ENCODE measurements around the gene PGA5.

GRCh38 chr11:61281581-61282250 is 40.7 kb downstream of the PGA5 start:
- TF ChIP-seq TCF4 (CRISPR knock-in tag; IDR thresholded peaks at IDR 0.05; ENCODE audit: borderline replicate concordance), result no peak
- no peak for TF ChIP-seq PATZ1 (CRISPR knock-in tag; IDR thresholded peaks at IDR 0.05; ENCODE audit: borderline replicate concordance)
- TF ChIP-seq ISL1 (CRISPR knock-in tag; IDR thresholded peaks at IDR 0.05), result no peak
- TF ChIP-seq PPARA (CRISPR knock-in tag; IDR thresholded peaks at IDR 0.05; ENCODE audit: borderline replicate concordance), result no peak
- TF ChIP-seq GLIS3 (CRISPR knock-in tag; IDR thresholded peaks at IDR 0.05), result no peak
